Measurements from ENCODE around the gene CDK6. TPM values are rescaled to one million over a fixed set of nuclear protein-coding genes. Genes with fewer than 3 reads are reported as not detected.

The CDK6 gene
- polyA plus RNA-seq, 1 donor = 22.4 TPM

DNA sequence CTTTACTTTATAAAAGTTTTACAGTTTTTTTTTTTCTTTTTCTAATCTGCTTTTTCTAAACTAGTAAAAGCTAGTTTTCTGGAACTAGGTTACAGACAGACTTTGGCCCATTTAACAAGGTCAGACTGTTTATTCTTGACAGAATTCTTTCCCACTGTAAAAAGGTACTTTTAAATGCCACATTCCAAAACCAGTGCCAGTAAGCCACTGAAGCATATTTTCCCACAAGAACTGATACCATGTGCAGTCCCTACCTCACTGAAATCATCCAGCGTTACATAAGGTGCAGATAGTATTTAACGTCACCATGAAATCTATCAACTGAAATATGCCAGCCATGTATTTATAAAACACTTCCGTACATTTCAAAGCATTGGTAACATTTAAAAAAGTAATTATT is 121.6 kb downstream of the CDK6 start:
- Histone ChIP-seq H3K36me3 (ENCODE audit: control insufficient read depth, insufficient read depth, low read length) (peaks cover 8% of the 10 kb centered on the region), H3K27ac (ENCODE audit: low read length) (no peak overlapping the region), H3K27me3 (ENCODE audit: control insufficient read depth, insufficient read depth, low read length) (no peaks in the 10 kb centered on the region), H3K4me1 (ENCODE audit: control insufficient read depth, insufficient read depth, low read length) (no peaks in the 10 kb centered on the region), H3K4me3 (ENCODE audit: low read length) (no peak overlapping the region), H3K9me3 (ENCODE audit: control insufficient read depth, low read depth, low read length) (no peaks in the 10 kb centered on the region)
- DNase-seq = no peak
- WGBS (ENCODE audit: insufficient coverage, low lambda C conversion rate) = 67% methylated on average over 1 of the region's 3 CpGs

DNA sequence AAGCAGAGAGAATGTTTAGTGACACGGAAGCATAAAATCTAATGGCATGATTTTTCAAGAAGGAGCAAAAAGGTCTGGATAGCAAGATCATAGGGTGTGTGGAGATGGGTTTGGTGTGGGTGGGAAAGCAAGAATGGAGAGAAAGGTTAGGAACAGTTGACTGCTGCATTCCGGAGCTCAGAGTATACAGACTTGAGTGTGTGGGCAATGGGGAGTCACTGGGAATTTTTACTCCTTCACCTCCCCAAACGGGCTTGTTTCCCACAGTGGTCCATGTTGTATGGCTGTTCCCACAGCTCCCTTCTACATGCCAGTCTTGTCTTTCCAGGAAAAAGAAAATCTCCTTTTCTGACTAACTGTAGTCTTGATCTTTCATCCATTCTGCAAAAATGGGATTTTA is 122.1 kb downstream of the CDK6 start:
- H3K4me3 ChIP-seq (ENCODE audit: low read length) = no peak overlapping the region
- WGBS (ENCODE audit: insufficient coverage, low lambda C conversion rate) = 100% methylated on average over 1 of the region's 3 CpGs
- H3K27ac ChIP-seq (ENCODE audit: low read length) = no peak overlapping the region
- DNase-seq = no peak
- no peaks in the 10 kb centered on the region for H3K27me3 ChIP-seq (ENCODE audit: control insufficient read depth, insufficient read depth, low read length)
- peaks cover 6% of the 10 kb centered on the region for H3K36me3 ChIP-seq (ENCODE audit: control insufficient read depth, insufficient read depth, low read length)
- no peaks in the 10 kb centered on the region for H3K9me3 ChIP-seq (ENCODE audit: control insufficient read depth, low read depth, low read length)
- no peaks in the 10 kb centered on the region for H3K4me1 ChIP-seq (ENCODE audit: control insufficient read depth, insufficient read depth, low read length)

DNA sequence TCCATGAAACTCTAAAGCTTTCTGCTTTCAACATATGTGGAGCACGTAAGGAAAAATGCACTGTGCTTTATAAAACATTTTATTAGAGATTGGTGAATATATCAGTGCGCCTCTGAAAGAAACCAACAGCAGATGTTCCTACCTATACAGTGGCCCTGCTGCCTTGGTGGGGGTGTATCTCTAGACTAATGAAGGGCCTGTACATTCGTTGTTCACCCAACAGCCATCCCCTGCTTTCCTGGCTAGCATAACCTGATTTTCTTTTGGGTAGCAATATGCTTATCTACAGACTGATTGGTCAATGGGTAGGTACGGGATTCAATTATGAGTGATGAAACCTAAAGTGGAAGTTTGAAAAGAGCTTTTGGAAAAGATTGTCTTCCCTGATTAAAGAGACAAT is 126.5 kb downstream of the CDK6 start:
- WGBS (ENCODE audit: insufficient coverage, low lambda C conversion rate) = no CpG with 5 or more reads among the region's 4 CpGs

DNA sequence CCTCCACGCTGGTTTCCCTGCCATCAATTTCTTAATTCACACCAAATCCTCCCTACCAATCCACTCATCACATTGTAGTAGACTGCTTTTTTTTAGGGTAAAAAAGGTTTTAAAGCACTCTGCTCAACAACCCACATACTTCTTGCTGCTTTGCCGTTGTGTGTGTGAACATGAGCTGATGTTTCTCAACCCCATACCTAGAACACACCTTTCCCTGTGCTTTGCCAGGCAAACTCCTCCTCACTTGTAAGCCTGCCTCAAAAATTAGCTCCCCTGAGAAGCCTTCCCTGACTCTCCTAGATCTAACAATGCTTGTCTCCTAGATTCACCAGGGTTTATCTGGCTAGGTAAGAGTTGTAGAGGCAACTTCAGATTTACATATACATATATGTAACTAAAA is 127.2 kb downstream of the CDK6 start:
- 71% methylated on average over 1 of the region's 2 CpGs for WGBS (ENCODE audit: insufficient coverage, low lambda C conversion rate)
- no peaks in the 10 kb centered on the region for H3K27me3 ChIP-seq (ENCODE audit: control insufficient read depth, insufficient read depth, low read length)
- H3K4me1 ChIP-seq (ENCODE audit: control insufficient read depth, insufficient read depth, low read length) = no peaks in the 10 kb centered on the region
- H3K27ac ChIP-seq (ENCODE audit: low read length) = no peak overlapping the region
- no peak overlapping the region for H3K4me3 ChIP-seq (ENCODE audit: low read length)
- H3K36me3 ChIP-seq (ENCODE audit: control insufficient read depth, insufficient read depth, low read length) = peaks cover 2% of the 10 kb centered on the region
- H3K9me3 ChIP-seq (ENCODE audit: control insufficient read depth, low read depth, low read length) = no peaks in the 10 kb centered on the region
- DNase-seq = no peak

More for the DNA sequence above, 126.5 kb downstream of the CDK6 start:
- Histone ChIP-seq H3K27me3 (ENCODE audit: control insufficient read depth, insufficient read depth, low read length) (no peaks in the 10 kb centered on the region), H3K27ac (ENCODE audit: low read length) (no peak overlapping the region), H3K4me1 (ENCODE audit: control insufficient read depth, insufficient read depth, low read length) (no peaks in the 10 kb centered on the region), H3K36me3 (ENCODE audit: control insufficient read depth, insufficient read depth, low read length) (peaks cover 2% of the 10 kb centered on the region), H3K9me3 (ENCODE audit: control insufficient read depth, low read depth, low read length) (no peaks in the 10 kb centered on the region), H3K4me3 (ENCODE audit: low read length) (no peak overlapping the region)
- DNase-seq = no peak

DNA sequence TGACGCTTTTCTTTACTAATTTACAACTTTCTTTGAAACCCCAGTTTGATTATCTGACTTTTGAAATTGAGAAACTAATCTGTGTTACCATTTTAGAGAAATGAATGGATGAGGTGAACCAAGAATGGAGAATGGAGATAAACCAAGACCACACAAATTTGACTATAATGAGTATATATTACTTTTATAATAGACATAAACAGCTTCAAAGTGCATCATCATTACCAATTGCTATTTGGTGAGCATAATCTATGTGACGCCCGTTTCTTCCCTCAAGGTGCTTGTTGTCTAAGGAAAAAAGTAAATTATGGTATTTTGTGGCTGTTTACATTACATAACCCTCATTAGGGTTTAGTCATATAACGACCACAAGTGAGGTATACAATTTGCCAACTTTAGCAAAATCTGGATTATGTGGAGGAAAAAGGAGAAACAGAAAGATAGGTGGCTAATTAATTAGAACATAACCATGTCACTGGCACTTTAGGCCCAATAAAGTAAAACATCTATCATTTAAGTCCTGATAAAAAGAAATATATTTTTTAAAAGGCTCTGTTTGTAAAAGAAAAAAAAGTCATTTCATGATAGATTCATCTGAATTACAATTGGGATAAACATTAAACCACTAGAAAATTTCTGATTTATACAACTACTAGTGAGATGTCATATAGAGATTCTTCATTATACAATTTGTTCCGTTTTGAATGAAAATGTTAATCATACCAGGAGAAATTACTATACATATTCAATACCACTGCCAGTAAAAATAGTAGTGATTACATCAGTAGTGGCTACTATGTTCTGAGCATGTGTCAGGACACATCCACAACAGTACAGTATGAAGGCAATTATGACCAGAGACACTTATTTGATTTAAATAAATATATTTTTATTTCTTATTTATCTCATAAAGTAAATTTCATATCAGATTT is 128.0 kb downstream of the CDK6 start:
- Histone ChIP-seq H3K27me3 (ENCODE audit: control insufficient read depth, insufficient read depth, low read length) (no peaks in the 10 kb centered on the region), H3K4me1 (ENCODE audit: control insufficient read depth, insufficient read depth, low read length) (no peaks in the 10 kb centered on the region), H3K4me3 (ENCODE audit: low read length) (no peak overlapping the region), H3K9me3 (ENCODE audit: control insufficient read depth, low read depth, low read length) (no peaks in the 10 kb centered on the region), H3K36me3 (ENCODE audit: control insufficient read depth, insufficient read depth, low read length) (peaks cover 2% of the 10 kb centered on the region), H3K27ac (ENCODE audit: low read length) (no peak overlapping the region)
- DNase-seq = no peak
- WGBS (ENCODE audit: insufficient coverage, low lambda C conversion rate) = 94% methylated on average over 2 of the region's 5 CpGs

DNA sequence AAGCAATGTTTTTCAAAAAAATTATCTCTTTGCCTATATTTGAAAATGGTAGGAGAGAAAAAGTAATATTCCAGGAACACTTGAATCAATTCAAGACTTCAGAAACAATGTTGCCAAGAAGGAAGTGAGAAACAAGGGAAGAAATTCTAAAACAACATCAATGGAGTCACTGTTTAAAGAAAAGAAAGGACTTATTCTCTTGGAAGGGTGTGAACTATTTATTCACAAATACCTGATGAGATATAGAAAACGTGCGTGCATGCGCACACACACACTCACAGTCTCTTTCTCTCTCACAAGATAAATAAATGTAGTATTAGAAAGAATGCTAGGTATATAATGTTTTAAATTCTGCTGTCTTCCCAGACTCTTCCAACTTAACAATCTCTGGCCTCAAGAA is 128.9 kb downstream of the CDK6 start:
- Histone ChIP-seq H3K4me1 (ENCODE audit: control insufficient read depth, insufficient read depth, low read length) (no peaks in the 10 kb centered on the region), H3K27me3 (ENCODE audit: control insufficient read depth, insufficient read depth, low read length) (no peaks in the 10 kb centered on the region), H3K36me3 (ENCODE audit: control insufficient read depth, insufficient read depth, low read length) (peaks cover 2% of the 10 kb centered on the region), H3K4me3 (ENCODE audit: low read length) (no peak overlapping the region), H3K27ac (ENCODE audit: low read length) (no peak overlapping the region), H3K9me3 (ENCODE audit: control insufficient read depth, low read depth, low read length) (no peaks in the 10 kb centered on the region)
- WGBS (ENCODE audit: insufficient coverage, low lambda C conversion rate) = no CpG with 5 or more reads among the region's 3 CpGs
- DNase-seq = no peak

DNA sequence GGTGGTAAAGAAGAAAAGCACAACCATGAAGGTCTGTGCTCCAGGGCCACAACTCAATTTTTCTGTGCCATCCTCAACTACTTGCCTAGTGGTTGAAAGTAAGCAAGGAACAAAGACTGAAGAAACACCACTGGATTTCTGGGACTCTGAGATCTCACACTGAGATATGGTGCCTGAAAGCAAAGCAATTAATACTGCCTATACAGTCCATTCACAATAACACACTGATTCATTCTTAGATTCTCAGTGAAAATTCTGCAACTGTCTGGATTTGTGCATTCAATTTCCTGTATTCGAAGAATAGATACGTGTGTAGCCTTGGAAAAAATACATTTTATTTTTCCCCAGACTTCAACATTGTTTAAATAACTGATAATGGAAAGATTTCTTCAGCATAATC is 129.8 kb downstream of the CDK6 start:
- no peak for DNase-seq
- Histone ChIP-seq H3K27ac (ENCODE audit: low read length) (no peak overlapping the region), H3K9me3 (ENCODE audit: control insufficient read depth, low read depth, low read length) (no peaks in the 10 kb centered on the region), H3K4me3 (ENCODE audit: low read length) (no peak overlapping the region), H3K27me3 (ENCODE audit: control insufficient read depth, insufficient read depth, low read length) (no peaks in the 10 kb centered on the region), H3K4me1 (ENCODE audit: control insufficient read depth, insufficient read depth, low read length) (no peaks in the 10 kb centered on the region), H3K36me3 (ENCODE audit: control insufficient read depth, insufficient read depth, low read length) (peaks cover 2% of the 10 kb centered on the region)
- 94% methylated on average over 2 of the region's 2 CpGs for WGBS (ENCODE audit: insufficient coverage, low lambda C conversion rate)

DNA sequence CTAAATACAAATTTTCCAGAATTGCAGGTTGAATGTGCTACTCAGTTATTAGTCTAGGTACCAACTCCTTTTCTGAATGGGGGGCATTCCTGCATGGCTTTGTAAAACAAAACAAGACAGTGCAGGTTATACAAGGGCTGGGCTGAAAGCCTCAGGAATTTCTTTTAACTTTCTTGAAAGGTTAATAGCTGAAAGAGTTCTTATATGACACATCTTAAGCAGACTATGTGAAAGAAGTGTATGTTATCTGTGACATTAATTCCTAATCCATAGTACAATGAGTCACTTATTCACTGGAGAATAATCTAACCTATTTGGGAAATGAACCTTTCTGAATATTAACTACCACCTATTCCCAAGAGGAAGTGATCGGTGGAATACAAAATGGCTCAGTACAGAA is 130.5 kb downstream of the CDK6 start:
- H3K4me3 ChIP-seq (ENCODE audit: low read length) = no peak overlapping the region
- no CpG with 5 or more reads among the region's 1 CpG for WGBS (ENCODE audit: insufficient coverage, low lambda C conversion rate)
- no peaks in the 10 kb centered on the region for H3K27me3 ChIP-seq (ENCODE audit: control insufficient read depth, insufficient read depth, low read length)
- no peaks in the 10 kb centered on the region for H3K9me3 ChIP-seq (ENCODE audit: control insufficient read depth, low read depth, low read length)
- peaks cover 2% of the 10 kb centered on the region for H3K36me3 ChIP-seq (ENCODE audit: control insufficient read depth, insufficient read depth, low read length)
- H3K27ac ChIP-seq (ENCODE audit: low read length) = no peak overlapping the region
- H3K4me1 ChIP-seq (ENCODE audit: control insufficient read depth, insufficient read depth, low read length) = no peaks in the 10 kb centered on the region
- DNase-seq = no peak

DNA sequence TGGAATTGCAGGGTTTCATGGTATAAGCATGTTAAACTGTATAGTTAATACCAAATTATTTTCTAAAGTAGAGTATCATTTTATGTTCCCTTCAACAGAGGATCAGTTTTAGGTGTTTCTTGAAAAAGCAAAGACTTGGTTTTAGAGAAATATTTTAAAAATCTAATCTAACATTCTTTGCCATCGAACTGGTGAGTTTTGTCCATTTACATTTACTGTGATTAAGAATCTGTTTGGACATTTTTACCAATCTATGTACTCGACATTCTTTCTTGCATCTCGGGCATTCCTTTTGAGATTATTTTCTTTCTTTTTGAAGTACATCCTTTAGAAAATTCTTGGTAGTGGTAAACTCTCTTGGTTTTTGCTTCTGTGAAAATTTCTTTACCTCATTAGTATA is 131.5 kb downstream of the CDK6 start:
- no peaks in the 10 kb centered on the region for H3K27me3 ChIP-seq (ENCODE audit: control insufficient read depth, insufficient read depth, low read length)
- peaks cover 2% of the 10 kb centered on the region for H3K36me3 ChIP-seq (ENCODE audit: control insufficient read depth, insufficient read depth, low read length)
- WGBS (ENCODE audit: insufficient coverage, low lambda C conversion rate) = 100% methylated on average over 3 of the region's 3 CpGs
- no peaks in the 10 kb centered on the region for H3K9me3 ChIP-seq (ENCODE audit: control insufficient read depth, low read depth, low read length)
- no peak overlapping the region for H3K27ac ChIP-seq (ENCODE audit: low read length)
- DNase-seq = no peak
- H3K4me3 ChIP-seq (ENCODE audit: low read length) = no peak overlapping the region
- H3K4me1 ChIP-seq (ENCODE audit: control insufficient read depth, insufficient read depth, low read length) = peaks cover 6% of the 10 kb centered on the region

DNA sequence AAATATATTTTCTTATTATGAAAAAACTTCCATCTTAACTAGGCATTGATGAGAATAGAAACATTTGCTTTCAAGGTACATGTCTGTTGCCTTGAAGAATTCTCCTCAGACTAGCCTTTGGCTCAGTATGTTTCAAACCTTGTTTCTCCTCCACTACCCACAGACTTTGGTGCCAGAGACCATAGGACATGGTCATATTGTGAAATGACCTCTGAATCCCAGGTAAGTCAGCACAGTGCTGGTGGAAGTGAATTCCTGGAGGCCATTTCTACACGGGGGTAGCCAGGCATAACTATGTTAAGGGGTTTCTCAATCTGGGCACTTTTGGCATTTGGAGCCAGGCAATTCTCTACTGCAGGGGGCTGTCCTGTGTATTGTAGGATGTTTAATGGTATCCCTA is 133.8 kb downstream of the CDK6 start:
- no peak for DNase-seq
- no CpG with 5 or more reads among the region's 1 CpG for WGBS (ENCODE audit: insufficient coverage, low lambda C conversion rate)

More for the DNA sequence above, 133.8 kb downstream of the CDK6 start:
- H3K27ac ChIP-seq (ENCODE audit: low read length) = no peak overlapping the region
- no peak overlapping the region for H3K4me3 ChIP-seq (ENCODE audit: low read length)
- no peaks in the 10 kb centered on the region for H3K9me3 ChIP-seq (ENCODE audit: control insufficient read depth, low read depth, low read length)
- H3K36me3 ChIP-seq (ENCODE audit: control insufficient read depth, insufficient read depth, low read length) = peaks cover 2% of the 10 kb centered on the region
- H3K4me1 ChIP-seq (ENCODE audit: control insufficient read depth, insufficient read depth, low read length) = peaks cover 22% of the 10 kb centered on the region
- H3K27me3 ChIP-seq (ENCODE audit: control insufficient read depth, insufficient read depth, low read length) = no peaks in the 10 kb centered on the region

Data from large intestine (tissue), 3 donors.